GM12878 (cell line): Measurements from ENCODE around the gene COL9A1. TPM values are rescaled to one million over a fixed set of nuclear protein-coding genes. Genes with fewer than 3 reads are reported as not detected.

Experiments
- ATAC-seq: fragments of 200-7000 bp; cut with Tn5 transposase; 3 replicates; pipeline ENCODE4 v1.9.1; 2020; ENCODE audit warnings: mild to moderate bottlenecking, moderate library complexity
- BruUV-seq: library from RNA; stranded (reverse); fragments of 400-500 nt; replicated peaks from 2 replicates; lab custom pipeline; 2021; lab: Mats Ljungman, UMichigan
- CTCF ChIA-PET: fragments of 300-600 bp; sonication (Branson Sonifier 250); formaldehyde crosslinking; extraction: SDS; loops from one replicate; lab custom pipeline; 2021; ENCODE audit warnings: inconsistent platforms; lab: Yijun Ruan, JAX
- POLR2A ChIA-PET: fragments of 350-600 bp; formaldehyde crosslinking; extraction: SDS; loops from one replicate; lab custom pipeline; 2021; ENCODE audit warnings: inconsistent platforms; lab: Charles Lee
- RAD21 ChIA-PET: fragments of 300-600 bp; sonication (Branson Sonifier 250); formaldehyde crosslinking; loops from one replicate; lab custom pipeline; 2023; ENCODE audit warnings: antibody characterized with exemption; ENCODE audit not compliant: unreplicated experiment; lab: Charles Lee
- SMC1A ChIA-PET: fragments of 300-600 bp; sonication (Branson Sonifier 250); formaldehyde crosslinking; loops from one replicate; lab custom pipeline; 2023; ENCODE audit not compliant: unreplicated experiment, uncharacterized antibody; lab: Charles Lee
- DNase-seq: peaks from one replicate; pipeline ENCODE4 v3.0.0-alpha.2; 2011; ENCODE audit warnings: low read depth, low spot score
- FAIRE-seq: peaks from 3 replicates; lab custom pipeline; 2011; peaks lifted over from hg19 to GRCh38; lab: Jason Lieb, UNC
- H2AFZ ChIP-seq: 2 replicates; pipeline ENCODE4 v1.6.0; 2011; ENCODE audit warnings: low read depth, low read length, control low read depth; ENCODE audit not compliant: control insufficient read depth
- H3K27ac ChIP-seq: 2 replicates; pipeline ENCODE4 v1.5.1; 2011; ENCODE audit warnings: control low read depth; ENCODE audit not compliant: control insufficient read depth, insufficient read depth
- H3K27me3 ChIP-seq, 2 experiments: replicated peaks in 1 of 2; 2 replicates each; pipeline versions ENCODE4 v1.6.0 to v1.6.1; 2011; ENCODE audit warnings: low read length in 1 of 2; ENCODE audit not compliant: control insufficient read depth in 2 of 2, insufficient read depth in 2 of 2
- H3K36me3 ChIP-seq, 2 experiments: 2 replicates each; pipeline ENCODE4 v1.5.1; 2011; ENCODE audit warnings: low read length in 1 of 2; ENCODE audit not compliant: control insufficient read depth in 2 of 2, insufficient read depth in 2 of 2
- H3K4me1 ChIP-seq: 2 replicates; pipeline ENCODE4 v1.6.1; 2011; ENCODE audit warnings: mild to moderate bottlenecking, low read length, moderate library complexity, mixed read lengths; ENCODE audit not compliant: control insufficient read depth, insufficient read depth
- H3K4me2 ChIP-seq: 2 replicates; pipeline ENCODE4 v1.6.0; 2011; ENCODE audit warnings: control low read depth; ENCODE audit not compliant: control insufficient read depth, insufficient read depth
- H3K4me3 ChIP-seq: fragments of 200-600 bp; sonication (generic); 2 replicates; pipeline ENCODE4 v1.5.1; 2016
- H3K79me2 ChIP-seq: 2 replicates; pipeline ENCODE4 v1.6.0; 2011; ENCODE audit warnings: low read length; ENCODE audit not compliant: control insufficient read depth, insufficient read depth
- H3K9ac ChIP-seq: 2 replicates; pipeline ENCODE4 v1.8.0; 2011; ENCODE audit warnings: low read length, control low read depth, mixed read lengths; ENCODE audit not compliant: control insufficient read depth, insufficient read depth
- H3K9me3 ChIP-seq: replicated peaks from 3 replicates; pipeline ENCODE4 v1.5.1; 2011; ENCODE audit warnings: mild to moderate bottlenecking, low read length; ENCODE audit not compliant: control insufficient read depth, insufficient read depth
- H4K20me1 ChIP-seq: 2 replicates; pipeline ENCODE4 v1.6.0; 2011; ENCODE audit not compliant: control insufficient read depth, insufficient read depth
- BCL11A ChIP-seq: IDR thresholded peaks from 2 replicates; pipeline ENCODE4 v1.6.1; 2011; ENCODE audit warnings: low read depth, low read length
- BHLHE40 ChIP-seq, 2 experiments: fragments of 450-650 bp in 1 of 2; IDR thresholded peaks; 2 replicates each; pipeline ENCODE4 v1.6.1; 2011 to 2017; ENCODE audit warnings: low read depth in 2 of 2, borderline replicate concordance in 1 of 2, improper control_type of control experiment in 1 of 2, low read length in 1 of 2, mild to moderate bottlenecking in 1 of 2
- CHD4 ChIP-seq: fragments of 200-600 bp; sonication (generic); IDR thresholded peaks from 2 replicates; pipeline ENCODE4 v1.6.1; 2016; ENCODE audit warnings: mild to moderate bottlenecking
- MTA3 ChIP-seq: IDR thresholded peaks from 2 replicates; pipeline ENCODE4 v1.6.1; 2012; ENCODE audit warnings: low read length, inconsistent platforms, borderline replicate concordance
- MYC ChIP-seq: IDR thresholded peaks from 2 replicates; pipeline ENCODE4 v1.6.1; 2011; ENCODE audit warnings: mild to moderate bottlenecking, low read length, moderate library complexity, inconsistent platforms; ENCODE audit not compliant: insufficient read depth, insufficient replicate concordance, insufficient read length, severe bottlenecking
- NRF1 ChIP-seq: conservative IDR thresholded peaks from 2 replicates; pipeline ENCODE4 v1.6.1; 2011; ENCODE audit warnings: mild to moderate bottlenecking, low read depth, low read length, improper control_type of control experiment
- PML ChIP-seq: IDR thresholded peaks from 2 replicates; pipeline ENCODE4 v1.6.1; 2012; ENCODE audit warnings: low read length, inconsistent platforms
- POLR2AphosphoS5 ChIP-seq: IDR thresholded peaks from 2 replicates; pipeline ENCODE4 v1.6.1; 2011; ENCODE audit warnings: mild to moderate bottlenecking, low read length, inconsistent platforms
- RAD51 ChIP-seq: fragments of 450-650 bp; IDR thresholded peaks from 2 replicates; pipeline ENCODE4 v1.6.1; 2016; ENCODE audit warnings: moderate library complexity, mild to moderate bottlenecking, inconsistent platforms
- RUNX3 ChIP-seq: IDR thresholded peaks from 2 replicates; pipeline ENCODE4 v1.6.1; 2012; ENCODE audit warnings: low read length, inconsistent platforms
- ZNF622 ChIP-seq: fragments of 450-650 bp; IDR thresholded peaks from 2 replicates; pipeline ENCODE4 v1.6.1; 2017; ENCODE audit warnings: mild to moderate bottlenecking, inconsistent platforms
- WGBS: methylation state at CpG from one replicate; pipeline ENCODE4 v1.1.6; 2016; ENCODE audit warnings: low lambda C conversion rate; ENCODE audit not compliant: insufficient replicate concordance, insufficient coverage; ENCODE audit errors: missing lambda C conversion rate; 5-methylcytosine and 5-hydroxymethylcytosine counted together
- in situ Hi-C: fragments of 300-500 bp; cut with MboI; formaldehyde crosslinking; loops from 9 replicates; pipeline ENCODE4 v1.14.3; 2018; ENCODE audit warnings: mixed read lengths
- intact Hi-C: fragments of 100-400 bp; cut with micrococcal nuclease; formaldehyde crosslinking; loops from one replicate; pipeline ENCODE4 v1.14.2; 2022; ENCODE audit not compliant: unreplicated experiment
- polyA plus RNA-seq, 11 experiments: library from polyadenylated mRNA; depleted of rRNA in 4 of 11; unstranded in 6 of 11; stranded (reverse) in 5 of 11; fragments of >200 nt; fragmentation: Nextera tagmentation in 4 of 11; fragmentation: Illumina TruSeq in 1 of 11; extraction: Ambion mirVana in 4 of 11; extraction: Trizol in 1 of 11; gene quantifications; 1 replicate in 1 of 11; 2 replicates in 10 of 11; pipeline versions ENCODE4 v1.2.1 to v1.2.3, GENCODE V29; 2011 to 2016; ENCODE audit warnings: inconsistent platforms in 2 of 11, missing spikeins in 2 of 11, low read depth in 1 of 11
- total RNA-seq, 4 experiments: library from RNA; depleted of rRNA in 3 of 4; stranded (reverse); fragments of >200 nt in 3 of 4; fragmentation: Illumina TruSeq in 1 of 4; extraction: Trizol in 1 of 4; gene quantifications; 2 replicates each; pipeline versions ENCODE4 v1.2.1 to v1.2.3, GENCODE V29; 2013 to 2021
- TF ChIP-seq, protein P1 (sequence below): fragments of 450-650 bp; IDR thresholded peaks from 2 replicates; pipeline ENCODE4 v1.6.1; 2017; ENCODE audit warnings: mild to moderate bottlenecking, moderate library complexity
- TF ChIP-seq, protein P2 (sequence below), 3 experiments: IDR thresholded peaks in 2 of 3; conservative IDR thresholded peaks in 1 of 3; 2 replicates each; pipeline ENCODE4 v1.5.1; 2011; ENCODE audit warnings: low read depth in 3 of 3, low read length in 3 of 3, mild to moderate bottlenecking in 3 of 3, control low read depth in 2 of 3, moderate library complexity in 2 of 3, inconsistent platforms in 1 of 3, mixed read lengths in 1 of 3; ENCODE audit not compliant: control insufficient read depth in 2 of 3, insufficient read depth in 1 of 3; ENCODE audit errors: extremely low read depth in 1 of 3
- TF ChIP-seq, protein P3 (sequence below): fragments of 450-650 bp; IDR thresholded peaks from 2 replicates; pipeline ENCODE4 v1.6.1; 2016; ENCODE audit warnings: mild to moderate bottlenecking
- TF ChIP-seq, protein P4 (sequence below): IDR thresholded peaks from 2 replicates; pipeline ENCODE4 v1.6.1; 2012; ENCODE audit warnings: low read depth, low read length, improper control_type of control experiment

The COL9A1 gene
- total and polyA plus RNA-seq, 10 of the 15 experiments (the other 5 are each of a cell fraction or from before 2014, with no cell fraction given) = not detected

DNA sequence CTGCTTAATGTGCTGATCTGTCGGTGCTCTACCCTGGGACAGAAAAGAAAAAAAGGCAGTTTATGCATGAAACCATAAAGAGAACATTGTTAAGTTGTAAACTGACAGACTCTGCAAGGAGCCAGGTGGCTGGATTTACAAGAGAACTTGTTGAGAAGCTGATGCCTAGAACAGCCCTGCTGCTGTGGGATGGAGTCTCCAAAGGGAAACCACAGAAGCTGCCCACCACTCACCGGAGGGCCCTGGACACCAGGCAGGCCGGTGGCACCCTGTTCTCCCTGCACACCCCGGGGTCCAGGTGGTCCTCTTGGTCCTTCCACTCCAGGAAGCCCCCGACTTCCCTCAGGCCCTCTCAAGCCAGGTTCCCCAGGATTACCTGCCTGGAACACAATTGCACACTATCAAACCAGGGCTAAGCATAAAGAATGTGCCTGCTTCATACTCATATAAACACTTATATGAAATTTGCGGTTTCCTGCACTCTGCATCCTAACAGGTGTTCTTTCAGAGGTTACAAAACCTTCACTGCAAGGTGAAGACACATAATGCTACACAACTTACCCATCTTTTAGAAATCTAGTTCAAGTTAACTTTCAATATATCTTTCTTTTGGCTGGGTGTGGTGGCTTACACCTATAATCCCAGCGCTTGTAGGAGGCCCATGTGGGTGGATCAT, 68.2 kb downstream of the COL9A1 start:
- Histone ChIP-seq H3K27me3 (no peaks in the 10 kb centered on the region), H3K36me3 (no peaks in the 10 kb centered on the region), H3K4me2 (no peak overlapping the region), H3K4me1 (no peaks in the 10 kb centered on the region), H3K9ac (no peak overlapping the region), H3K79me2 (no peaks in the 10 kb centered on the region), H2AFZ (no peak overlapping the region), H3K4me3 (no peak overlapping the region), H4K20me1 (no peaks in the 10 kb centered on the region), H3K27ac (no peak overlapping the region), H3K9me3 (no peaks in the 10 kb centered on the region)
- RAD21 ChIA-PET = no interaction called here
- FAIRE-seq = no peak
- WGBS = 23% methylated on average over 7 of the region's 7 CpGs
- DNase-seq = no peak
- POLR2A ChIA-PET = no interaction called here
- intact Hi-C loops = no loop called here
- SMC1A ChIA-PET = no interaction called here
- in situ Hi-C loops = no loop called here
- BruUV-seq = no TSS peak
- no peak for ATAC-seq
- CTCF ChIA-PET = interaction anchor here (1.4 kb wide), 1 partner anchor 14 kb away, joined by 7 read pairs; no protein-coding TSS in a partner anchor
- TF ChIP-seq NRF1 = no peak
- no peak for TF ChIP-seq MTA3
- no peak for TF ChIP-seq ZNF622
- TF ChIP-seq, protein P1, sequence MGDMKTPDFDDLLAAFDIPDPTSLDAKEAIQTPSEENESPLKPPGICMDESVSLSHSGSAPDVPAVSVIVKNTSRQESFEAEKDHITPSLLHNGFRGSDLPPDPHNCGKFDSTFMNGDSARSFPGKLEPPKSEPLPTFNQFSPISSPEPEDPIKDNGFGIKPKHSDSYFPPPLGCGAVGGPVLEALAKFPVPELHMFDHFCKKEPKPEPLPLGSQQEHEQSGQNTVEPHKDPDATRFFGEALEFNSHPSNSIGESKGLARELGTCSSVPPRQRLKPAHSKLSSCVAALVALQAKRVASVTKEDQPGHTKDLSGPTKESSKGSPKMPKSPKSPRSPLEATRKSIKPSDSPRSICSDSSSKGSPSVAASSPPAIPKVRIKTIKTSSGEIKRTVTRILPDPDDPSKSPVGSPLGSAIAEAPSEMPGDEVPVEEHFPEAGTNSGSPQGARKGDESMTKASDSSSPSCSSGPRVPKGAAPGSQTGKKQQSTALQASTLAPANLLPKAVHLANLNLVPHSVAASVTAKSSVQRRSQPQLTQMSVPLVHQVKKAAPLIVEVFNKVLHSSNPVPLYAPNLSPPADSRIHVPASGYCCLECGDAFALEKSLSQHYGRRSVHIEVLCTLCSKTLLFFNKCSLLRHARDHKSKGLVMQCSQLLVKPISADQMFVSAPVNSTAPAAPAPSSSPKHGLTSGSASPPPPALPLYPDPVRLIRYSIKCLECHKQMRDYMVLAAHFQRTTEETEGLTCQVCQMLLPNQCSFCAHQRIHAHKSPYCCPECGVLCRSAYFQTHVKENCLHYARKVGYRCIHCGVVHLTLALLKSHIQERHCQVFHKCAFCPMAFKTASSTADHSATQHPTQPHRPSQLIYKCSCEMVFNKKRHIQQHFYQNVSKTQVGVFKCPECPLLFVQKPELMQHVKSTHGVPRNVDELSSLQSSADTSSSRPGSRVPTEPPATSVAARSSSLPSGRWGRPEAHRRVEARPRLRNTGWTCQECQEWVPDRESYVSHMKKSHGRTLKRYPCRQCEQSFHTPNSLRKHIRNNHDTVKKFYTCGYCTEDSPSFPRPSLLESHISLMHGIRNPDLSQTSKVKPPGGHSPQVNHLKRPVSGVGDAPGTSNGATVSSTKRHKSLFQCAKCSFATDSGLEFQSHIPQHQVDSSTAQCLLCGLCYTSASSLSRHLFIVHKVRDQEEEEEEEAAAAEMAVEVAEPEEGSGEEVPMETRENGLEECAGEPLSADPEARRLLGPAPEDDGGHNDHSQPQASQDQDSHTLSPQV = no peak
- no peak for TF ChIP-seq MYC
- no peak for TF ChIP-seq CHD4
- TF ChIP-seq, protein P2, sequence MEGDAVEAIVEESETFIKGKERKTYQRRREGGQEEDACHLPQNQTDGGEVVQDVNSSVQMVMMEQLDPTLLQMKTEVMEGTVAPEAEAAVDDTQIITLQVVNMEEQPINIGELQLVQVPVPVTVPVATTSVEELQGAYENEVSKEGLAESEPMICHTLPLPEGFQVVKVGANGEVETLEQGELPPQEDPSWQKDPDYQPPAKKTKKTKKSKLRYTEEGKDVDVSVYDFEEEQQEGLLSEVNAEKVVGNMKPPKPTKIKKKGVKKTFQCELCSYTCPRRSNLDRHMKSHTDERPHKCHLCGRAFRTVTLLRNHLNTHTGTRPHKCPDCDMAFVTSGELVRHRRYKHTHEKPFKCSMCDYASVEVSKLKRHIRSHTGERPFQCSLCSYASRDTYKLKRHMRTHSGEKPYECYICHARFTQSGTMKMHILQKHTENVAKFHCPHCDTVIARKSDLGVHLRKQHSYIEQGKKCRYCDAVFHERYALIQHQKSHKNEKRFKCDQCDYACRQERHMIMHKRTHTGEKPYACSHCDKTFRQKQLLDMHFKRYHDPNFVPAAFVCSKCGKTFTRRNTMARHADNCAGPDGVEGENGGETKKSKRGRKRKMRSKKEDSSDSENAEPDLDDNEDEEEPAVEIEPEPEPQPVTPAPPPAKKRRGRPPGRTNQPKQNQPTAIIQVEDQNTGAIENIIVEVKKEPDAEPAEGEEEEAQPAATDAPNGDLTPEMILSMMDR (IDR thresholded peaks at IDR 0.05 in 2 of 3, conservative IDR thresholded peaks at IDR 0.05 in 1 of 3; ENCODE audit: control insufficient read depth in 2 of 3, extremely low read depth in 1 of 3, insufficient read depth in 1 of 3, low read depth in 3 of 3, low read length in 3 of 3) = no peak
- TF ChIP-seq, protein P3, sequence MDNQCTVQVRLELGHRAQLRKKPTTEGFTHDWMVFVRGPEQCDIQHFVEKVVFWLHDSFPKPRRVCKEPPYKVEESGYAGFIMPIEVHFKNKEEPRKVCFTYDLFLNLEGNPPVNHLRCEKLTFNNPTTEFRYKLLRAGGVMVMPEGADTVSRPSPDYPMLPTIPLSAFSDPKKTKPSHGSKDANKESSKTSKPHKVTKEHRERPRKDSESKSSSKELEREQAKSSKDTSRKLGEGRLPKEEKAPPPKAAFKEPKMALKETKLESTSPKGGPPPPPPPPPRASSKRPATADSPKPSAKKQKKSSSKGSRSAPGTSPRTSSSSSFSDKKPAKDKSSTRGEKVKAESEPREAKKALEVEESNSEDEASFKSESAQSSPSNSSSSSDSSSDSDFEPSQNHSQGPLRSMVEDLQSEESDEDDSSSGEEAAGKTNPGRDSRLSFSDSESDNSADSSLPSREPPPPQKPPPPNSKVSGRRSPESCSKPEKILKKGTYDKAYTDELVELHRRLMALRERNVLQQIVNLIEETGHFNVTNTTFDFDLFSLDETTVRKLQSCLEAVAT = no peak
- TF ChIP-seq BCL11A = no peak
- TF ChIP-seq, protein P4, sequence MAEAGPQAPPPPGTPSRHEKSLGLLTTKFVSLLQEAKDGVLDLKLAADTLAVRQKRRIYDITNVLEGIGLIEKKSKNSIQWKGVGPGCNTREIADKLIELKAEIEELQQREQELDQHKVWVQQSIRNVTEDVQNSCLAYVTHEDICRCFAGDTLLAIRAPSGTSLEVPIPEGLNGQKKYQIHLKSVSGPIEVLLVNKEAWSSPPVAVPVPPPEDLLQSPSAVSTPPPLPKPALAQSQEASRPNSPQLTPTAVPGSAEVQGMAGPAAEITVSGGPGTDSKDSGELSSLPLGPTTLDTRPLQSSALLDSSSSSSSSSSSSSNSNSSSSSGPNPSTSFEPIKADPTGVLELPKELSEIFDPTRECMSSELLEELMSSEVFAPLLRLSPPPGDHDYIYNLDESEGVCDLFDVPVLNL = no peak
- TF ChIP-seq RAD51 = no peak
- TF ChIP-seq PML = no peak
- TF ChIP-seq BHLHE40 (IDR thresholded peaks at IDR 0.05; ENCODE audit: borderline replicate concordance in 1 of 2, low read depth in 2 of 2, low read length in 1 of 2) = no peak
- TF ChIP-seq RUNX3 = no peak
- no peak for TF ChIP-seq POLR2AphosphoS5
